SK-N-SH (cell line): ENCODE data around the gene EFCAB12. TPM values are rescaled to one million over a fixed set of nuclear protein-coding genes. Genes with fewer than 3 reads are reported as not detected.
A peak's percentile ranks its signal among the peaks of the same experiment; 100 is the strongest.

Experiments
- CTCF ChIA-PET: fragments of 300-600, 350-600 bp; formaldehyde crosslinking; extraction: SDS; loops from one replicate; lab custom pipeline; 2021; lab: Yijun Ruan, JAX
- POLR2A ChIA-PET: fragments of 350-600 bp; sonication (Branson Sonifier 250); formaldehyde crosslinking; extraction: SDS; loops from one replicate; lab custom pipeline; 2020; ENCODE audit warnings: antibody characterized with exemption, inconsistent platforms; lab: Yijun Ruan, JAX
- DNase-seq: peaks from one replicate; pipeline ENCODE4 v3.0.0; 2012
- H2AFZ ChIP-seq: fragments of 200-600 bp; sonication (generic); 2 replicates; pipeline ENCODE4 v1.8.1; 2016; ENCODE audit warnings: antibody characterized with exemption, mild to moderate bottlenecking, low read depth
- H3F3A ChIP-seq: fragments of 200-600 bp; sonication (generic); replicated peaks from 2 replicates; pipeline ENCODE3; 2016; ENCODE audit warnings: antibody characterized with exemption, mild to moderate bottlenecking; ENCODE audit not compliant: insufficient read depth
- H3K27ac ChIP-seq, 2 experiments: fragments of 200-500 bp in 1 of 2; fragments of 200-600 bp in 1 of 2; sonication (Bioruptor generic) in 1 of 2; sonication (generic), shearing (Covaris generic) in 1 of 2; 2 replicates each; pipeline versions ENCODE4 v1.5.1 to v1.6.1; 2014 to 2016; ENCODE audit warnings: low read depth in 2 of 2, inconsistent platforms in 1 of 2, low read length in 1 of 2, mild to moderate bottlenecking in 1 of 2, mixed read lengths in 1 of 2
- H3K27me3 ChIP-seq: fragments of 200-600 bp; sonication (generic), shearing (Covaris generic); 2 replicates; pipeline ENCODE4 v1.6.1; 2016; ENCODE audit warnings: mixed run types; ENCODE audit not compliant: insufficient read depth
- H3K36me3 ChIP-seq, 2 experiments: fragments of 200-500 bp in 1 of 2; fragments of 200-600 bp in 1 of 2; sonication (Bioruptor generic) in 1 of 2; sonication (generic) in 1 of 2; replicated peaks in 1 of 2; 2 replicates each; pipeline versions ENCODE3 to v1.5.1; 2014 to 2016; ENCODE audit warnings: low read length in 1 of 2, mild to moderate bottlenecking in 1 of 2; ENCODE audit not compliant: insufficient read depth in 2 of 2, control insufficient read depth in 1 of 2
- H3K4me1 ChIP-seq, 2 experiments: fragments of 200-500 bp in 1 of 2; fragments of 200-600 bp in 1 of 2; sonication (Bioruptor generic) in 1 of 2; sonication (generic), shearing (Covaris generic) in 1 of 2; 2 replicates each; pipeline versions ENCODE4 v1.5.1 to v1.6.1; 2014 to 2016; ENCODE audit warnings: low read depth in 1 of 2, low read length in 1 of 2, mixed run types in 1 of 2; ENCODE audit not compliant: insufficient read depth in 2 of 2, control insufficient read depth in 1 of 2
- H3K4me2 ChIP-seq: fragments of 200-600 bp; sonication (generic), shearing (Covaris generic); 2 replicates; pipeline ENCODE4 v1.6.1; 2017; ENCODE audit warnings: mixed run types
- H3K4me3 ChIP-seq, 2 experiments: fragments of 200-500 bp in 1 of 2; fragments of 200-600 bp in 1 of 2; sonication (Bioruptor generic) in 1 of 2; sonication (generic), shearing (Covaris generic) in 1 of 2; 2 replicates each; pipeline versions ENCODE4 v1.5.1 to v1.8.1; 2014 to 2016; ENCODE audit warnings: low read depth in 2 of 2, inconsistent platforms in 1 of 2, low read length in 1 of 2, mild to moderate bottlenecking in 1 of 2, mixed read lengths in 1 of 2, moderate library complexity in 1 of 2
- H3K79me2 ChIP-seq: fragments of 200-600 bp; sonication (generic); 2 replicates; pipeline ENCODE4 v1.8.1; 2017; ENCODE audit warnings: mild to moderate bottlenecking; ENCODE audit not compliant: insufficient read depth
- H3K9ac ChIP-seq: fragments of 200-600 bp; sonication (generic); 2 replicates; pipeline ENCODE4 v1.6.1; 2017; ENCODE audit warnings: mixed run types
- H3K9me2 ChIP-seq: fragments of 200-600 bp; sonication (generic); 2 replicates; pipeline ENCODE4 v1.6.1; 2017; ENCODE audit warnings: mixed run types
- H3K9me3 ChIP-seq: fragments of 200-600 bp; sonication (generic); 2 replicates; pipeline ENCODE4 v1.6.1; 2017; ENCODE audit warnings: mixed run types, mild to moderate bottlenecking, moderate library complexity
- H4K20me1 ChIP-seq: fragments of 200-600 bp; sonication (generic); 2 replicates; pipeline ENCODE4 v1.6.1; 2017; ENCODE audit warnings: mild to moderate bottlenecking, mixed run types; ENCODE audit not compliant: insufficient read depth
- CTCF ChIP-seq: fragments of 200-600 bp; sonication (generic); IDR thresholded peaks from 2 replicates; pipeline ENCODE4 v1.6.1; 2017; ENCODE audit warnings: antibody characterized with exemption, mild to moderate bottlenecking, moderate library complexity
- GABPA ChIP-seq: IDR thresholded peaks from 2 replicates; pipeline ENCODE4 v1.4.0; 2012; ENCODE audit warnings: low read depth, mild to moderate bottlenecking
- IRF3 ChIP-seq: fragments of 150-350 bp; IDR thresholded peaks from 2 replicates; pipeline ENCODE4 v1.6.1; 2016; ENCODE audit warnings: mild to moderate bottlenecking, low read depth, low read length
- NRF1 ChIP-seq: IDR thresholded peaks from 2 replicates; pipeline ENCODE4 v1.6.1; 2012; ENCODE audit warnings: low read depth, mild to moderate bottlenecking, low read length
- RXRA ChIP-seq: IDR thresholded peaks from 2 replicates; pipeline ENCODE4 v1.4.0; 2012; ENCODE audit warnings: low read depth, mild to moderate bottlenecking, borderline replicate concordance
- TAF1 ChIP-seq: IDR thresholded peaks from 2 replicates; pipeline ENCODE4 v1.6.1; 2012; ENCODE audit warnings: low read depth, mild to moderate bottlenecking, low read length, moderate library complexity, borderline replicate concordance
- YY1 ChIP-seq: IDR thresholded peaks from 2 replicates; pipeline ENCODE4 v1.4.0; 2012; ENCODE audit warnings: low read depth, mild to moderate bottlenecking
- whole genome bisulfite sequencing: methylation state at CpG from one replicate; pipeline ENCODE4 v1.1.6; 2017; ENCODE audit warnings: low lambda C conversion rate; 5-methylcytosine and 5-hydroxymethylcytosine counted together
- polyA plus RNA-seq, 3 experiments: library from polyadenylated mRNA; depleted of rRNA; stranded (reverse); fragments of >200 nt; gene quantifications; 2 replicates each; pipeline ENCODE4 v1.2.3, GENCODE V29; 2012
- small RNA-seq, 7 experiments: library from RNA; depleted of rRNA; stranded (forward); fragments of <200 nt; gene quantifications; one replicate each; pipeline ENCODE3, GENCODE V24; 2012

EFCAB12 gene
- polyA plus RNA-seq, 1 of the 3 experiments (the other 2 are of a cell fraction) = 0.38 TPM

- no peaks in the 10 kb centered on the region for H3K9me2 ChIP-seq
- H3K27me3 ChIP-seq = no peaks in the 10 kb centered on the region
- H3K9me3 ChIP-seq = no peaks in the 10 kb centered on the region
- H3K4me2 ChIP-seq = no peak overlapping the region
- H3F3A ChIP-seq = no peaks in the 10 kb centered on the region
- H3K27ac ChIP-seq = no peak overlapping the region
- WGBS = 47% methylated on average over 4 of the region's 8 CpGs
- DNase-seq = no peak
- H4K20me1 ChIP-seq = no peaks in the 10 kb centered on the region
- H2AFZ ChIP-seq = no peak overlapping the region
- H3K9ac ChIP-seq = no peak overlapping the region
- peaks cover 0 to 11% of the 10 kb centered on the region in 2 experiments; a peak in 1 of 4 replicates for H3K4me1 ChIP-seq
- no peak overlapping the region for H3K4me3 ChIP-seq
- H3K79me2 ChIP-seq = no peaks in the 10 kb centered on the region
- no peaks in the 10 kb centered on the region for H3K36me3 ChIP-seq
- TF ChIP-seq RXRA = no peak
- TF ChIP-seq YY1 = no peak
- TF ChIP-seq CTCF = peak; percentile 17; the same call in 1 of the 2 replicates
- no peak for TF ChIP-seq TAF1
- no peak for TF ChIP-seq IRF3
- TF ChIP-seq GABPA = no peak
- TF ChIP-seq NRF1 = no peak
- POLR2A ChIA-PET = no interaction called here
- CTCF ChIA-PET = no interaction called here
Observed at GRCh38 chr3:129352045-129352444, 76.4 kb downstream of the EFCAB12 start.

Small RNAs within 50 kb of the gene (small RNA-seq; reads per million reads assigned to genes)
- gene SNORA7B = 0 to 0.29 (median 0) reads per million in 7 experiments

Other genes starting within 250 kb of the EFCAB12 start
- 240 and 279 TPM in 2 replicates for gene CNBP, start 244.7 kb downstream of the EFCAB12 start, polyA plus RNA-seq (2012; rRNA removed)
- 111 and 114 TPM in 2 replicates for gene COPG1, start 179.0 kb downstream of the EFCAB12 start, polyA plus RNA-seq (2012; rRNA removed)
- 29.0 and 32.4 TPM in 2 replicates for gene HMCES, start 149.8 kb downstream of the EFCAB12 start, polyA plus RNA-seq (2012; rRNA removed)
- 11.1 and 11.7 TPM in 2 replicates for gene MBD4, start 11.3 kb upstream of the EFCAB12 start, polyA plus RNA-seq (2012; rRNA removed)
- 20.1 and 20.8 TPM in 2 replicates for gene IFT122, start 11.6 kb upstream of the EFCAB12 start, polyA plus RNA-seq (2012; rRNA removed)
- gene RHO, start 100.0 kb upstream of the EFCAB12 start, polyA plus RNA-seq (2012; rRNA removed) = not detected in 2 replicates
- gene H1-8, start 114.5 kb upstream of the EFCAB12 start, polyA plus RNA-seq (2012; rRNA removed) = not detected in 2 replicates
- 43.0 and 53.5 TPM in 2 replicates for gene PLXND1, start 178.0 kb upstream of the EFCAB12 start, polyA plus RNA-seq (2012; rRNA removed)